Stimulated activated CD4-positive, alpha-beta T cell treated with anti-CD3 and anti-CD28 coated beads, Interleukin-1b, Interleukin-23, amount 100 ng/mL, for 1 hour (primary cell): Measurements from ENCODE around the gene ALB.

Experiments used
- DNase-seq, 2 donors: peaks; one replicate each; pipeline ENCODE4 v3.0.0-alpha.2; 2020; ENCODE audit warnings: low read depth in 2 of 2

The ALB gene

DNA sequence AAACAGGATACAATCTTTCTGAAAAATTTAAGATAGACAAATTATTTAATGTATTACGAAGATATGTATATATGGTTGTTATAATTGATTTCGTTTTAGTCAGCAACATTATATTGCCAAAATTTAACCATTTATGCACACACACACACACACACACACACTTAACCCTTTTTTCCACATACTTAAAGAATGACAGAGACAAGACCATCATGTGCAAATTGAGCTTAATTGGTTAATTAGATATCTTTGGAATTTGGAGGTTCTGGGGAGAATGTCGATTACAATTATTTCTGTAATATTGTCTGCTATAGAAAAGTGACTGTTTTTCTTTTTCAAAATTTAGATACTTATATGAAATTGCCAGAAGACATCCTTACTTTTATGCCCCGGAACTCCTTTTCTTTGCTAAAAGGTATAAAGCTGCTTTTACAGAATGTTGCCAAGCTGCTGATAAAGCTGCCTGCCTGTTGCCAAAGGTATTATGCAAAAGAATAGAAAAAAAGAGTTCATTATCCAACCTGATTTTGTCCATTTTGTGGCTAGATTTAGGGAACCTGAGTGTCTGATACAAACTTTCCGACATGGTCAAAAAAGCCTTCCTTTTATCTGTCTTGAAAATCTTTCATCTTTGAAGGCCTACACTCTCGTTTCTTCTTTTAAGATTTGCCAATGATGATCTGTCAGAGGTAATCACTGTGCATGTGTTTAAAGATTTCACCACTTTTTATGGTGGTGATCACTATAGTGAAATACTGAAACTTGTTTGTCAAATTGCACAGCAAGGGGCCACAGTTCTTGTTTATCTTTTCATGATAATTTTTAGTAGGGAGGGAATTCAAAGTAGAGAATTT is 5.2 kb downstream of the ALB start:
- no peak for DNase-seq

DNA sequence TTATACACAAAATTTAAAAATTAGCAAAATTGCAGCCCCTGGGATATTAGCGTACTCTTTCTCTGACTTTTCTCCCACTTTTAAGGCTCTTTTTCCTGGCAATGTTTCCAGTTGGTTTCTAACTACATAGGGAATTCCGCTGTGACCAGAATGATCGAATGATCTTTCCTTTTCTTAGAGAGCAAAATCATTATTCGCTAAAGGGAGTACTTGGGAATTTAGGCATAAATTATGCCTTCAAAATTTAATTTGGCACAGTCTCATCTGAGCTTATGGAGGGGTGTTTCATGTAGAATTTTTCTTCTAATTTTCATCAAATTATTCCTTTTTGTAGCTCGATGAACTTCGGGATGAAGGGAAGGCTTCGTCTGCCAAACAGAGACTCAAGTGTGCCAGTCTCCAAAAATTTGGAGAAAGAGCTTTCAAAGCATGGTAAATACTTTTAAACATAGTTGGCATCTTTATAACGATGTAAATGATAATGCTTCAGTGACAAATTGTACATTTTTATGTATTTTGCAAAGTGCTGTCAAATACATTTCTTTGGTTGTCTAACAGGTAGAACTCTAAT is 6.0 kb downstream of the ALB start:
- DNase-seq: no peak

DNA sequence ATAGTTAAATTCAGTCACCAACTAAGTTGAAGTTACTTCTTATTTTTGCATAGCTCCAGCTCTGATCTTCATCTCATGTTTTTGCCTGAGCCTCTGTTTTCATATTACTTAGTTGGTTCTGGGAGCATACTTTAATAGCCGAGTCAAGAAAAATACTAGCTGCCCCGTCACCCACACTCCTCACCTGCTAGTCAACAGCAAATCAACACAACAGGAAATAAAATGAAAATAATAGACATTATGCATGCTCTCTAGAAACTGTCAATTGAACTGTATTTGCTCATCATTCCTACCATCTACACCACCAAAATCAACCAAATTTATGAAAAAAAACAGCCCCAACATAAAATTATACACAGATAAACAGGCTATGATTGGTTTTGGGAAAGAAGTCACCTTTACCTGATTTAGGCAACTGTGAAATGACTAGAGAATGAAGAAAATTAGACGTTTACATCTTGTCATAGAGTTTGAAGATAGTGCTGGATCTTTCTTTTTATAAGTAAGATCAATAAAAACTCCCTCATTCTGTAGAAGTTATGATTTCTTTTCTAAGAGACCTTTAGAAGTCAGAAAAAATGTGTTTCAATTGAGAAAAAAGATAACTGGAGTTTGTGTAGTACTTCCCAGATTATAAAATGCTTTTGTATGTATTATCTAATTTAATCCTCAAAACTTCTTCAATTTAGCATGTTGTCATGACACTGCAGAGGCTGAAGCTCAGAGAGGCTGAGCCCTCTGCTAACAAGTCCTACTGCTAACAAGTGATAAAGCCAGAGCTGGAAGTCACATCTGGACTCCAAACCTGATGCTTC is 7.0 kb downstream of the ALB start:
- no peak for DNase-seq

DNA sequence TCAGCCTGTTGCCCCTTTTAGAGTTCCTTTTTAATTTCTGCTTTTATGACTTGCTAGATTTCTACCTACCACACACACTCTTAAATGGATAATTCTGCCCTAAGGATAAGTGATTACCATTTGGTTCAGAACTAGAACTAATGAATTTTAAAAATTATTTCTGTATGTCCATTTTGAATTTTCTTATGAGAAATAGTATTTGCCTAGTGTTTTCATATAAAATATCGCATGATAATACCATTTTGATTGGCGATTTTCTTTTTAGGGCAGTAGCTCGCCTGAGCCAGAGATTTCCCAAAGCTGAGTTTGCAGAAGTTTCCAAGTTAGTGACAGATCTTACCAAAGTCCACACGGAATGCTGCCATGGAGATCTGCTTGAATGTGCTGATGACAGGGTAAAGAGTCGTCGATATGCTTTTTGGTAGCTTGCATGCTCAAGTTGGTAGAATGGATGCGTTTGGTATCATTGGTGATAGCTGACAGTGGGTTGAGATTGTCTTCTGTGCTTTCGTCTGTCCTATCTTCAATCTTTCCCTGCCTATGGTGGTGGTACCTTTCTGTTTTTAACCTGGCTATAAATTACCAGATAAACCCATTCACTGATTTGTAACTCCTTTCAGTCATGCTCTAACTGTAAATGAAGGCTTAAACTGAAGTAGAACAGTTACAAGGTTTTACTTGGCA is 7.8 kb downstream of the ALB start:
- no peak for DNase-seq

- DNase-seq: no peak
These were observed 9.2 kb downstream of the ALB start for GRCh38 chr4:73413294-73413755.

DNA sequence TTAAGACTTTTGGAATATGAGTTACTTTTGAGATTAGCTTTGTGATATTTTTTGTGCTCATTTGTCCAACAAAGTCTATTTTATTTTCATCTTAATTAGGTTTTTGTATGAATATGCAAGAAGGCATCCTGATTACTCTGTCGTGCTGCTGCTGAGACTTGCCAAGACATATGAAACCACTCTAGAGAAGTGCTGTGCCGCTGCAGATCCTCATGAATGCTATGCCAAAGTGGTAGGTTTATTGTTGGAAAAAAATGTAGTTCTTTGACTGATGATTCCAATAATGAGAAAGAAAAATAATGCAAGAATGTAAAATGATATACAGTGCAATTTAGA is 10.8 kb downstream of the ALB start:
- DNase-seq: no peak

- DNase-seq: no peak
These were observed 11.7 kb downstream of the ALB start for GRCh38 chr4:73415807-73416238.

GRCh38 chr4:73416423-73417087 is 12.5 kb downstream of the ALB start:
- DNase-seq: no peak

- DNase-seq: no peak
These were observed 13.3 kb downstream of the ALB start for GRCh38 chr4:73417342-73417741.

DNA sequence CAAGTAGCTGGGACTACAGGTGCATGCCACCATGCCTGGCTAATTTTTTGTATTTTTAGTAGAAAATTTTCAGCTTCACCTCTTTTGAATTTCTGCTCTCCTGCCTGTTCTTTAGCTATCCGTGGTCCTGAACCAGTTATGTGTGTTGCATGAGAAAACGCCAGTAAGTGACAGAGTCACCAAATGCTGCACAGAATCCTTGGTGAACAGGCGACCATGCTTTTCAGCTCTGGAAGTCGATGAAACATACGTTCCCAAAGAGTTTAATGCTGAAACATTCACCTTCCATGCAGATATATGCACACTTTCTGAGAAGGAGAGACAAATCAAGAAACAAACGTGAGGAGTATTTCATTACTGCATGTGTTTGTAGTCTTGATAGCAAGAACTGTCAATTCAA is 13.9 kb downstream of the ALB start:
- no peak for DNase-seq

DNA sequence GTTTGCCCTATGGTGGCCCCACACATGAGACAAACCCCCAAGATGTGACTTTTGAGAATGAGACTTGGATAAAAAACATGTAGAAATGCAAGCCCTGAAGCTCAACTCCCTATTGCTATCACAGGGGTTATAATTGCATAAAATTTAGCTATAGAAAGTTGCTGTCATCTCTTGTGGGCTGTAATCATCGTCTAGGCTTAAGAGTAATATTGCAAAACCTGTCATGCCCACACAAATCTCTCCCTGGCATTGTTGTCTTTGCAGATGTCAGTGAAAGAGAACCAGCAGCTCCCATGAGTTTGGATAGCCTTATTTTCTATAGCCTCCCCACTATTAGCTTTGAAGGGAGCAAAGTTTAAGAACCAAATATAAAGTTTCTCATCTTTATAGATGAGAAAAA is 14.6 kb downstream of the ALB start:
- DNase-seq: no peak

GRCh38 chr4:73419106-73420038 is 15.3 kb downstream of the ALB start:
- no peak for DNase-seq

DNA sequence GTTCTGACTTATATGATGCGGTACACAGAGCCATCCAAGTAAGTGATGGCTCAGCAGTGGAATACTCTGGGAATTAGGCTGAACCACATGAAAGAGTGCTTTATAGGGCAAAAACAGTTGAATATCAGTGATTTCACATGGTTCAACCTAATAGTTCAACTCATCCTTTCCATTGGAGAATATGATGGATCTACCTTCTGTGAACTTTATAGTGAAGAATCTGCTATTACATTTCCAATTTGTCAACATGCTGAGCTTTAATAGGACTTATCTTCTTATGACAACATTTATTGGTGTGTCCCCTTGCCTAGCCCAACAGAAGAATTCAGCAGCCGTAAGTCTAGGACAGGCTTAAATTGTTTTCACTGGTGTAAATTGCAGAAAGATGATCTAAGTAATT is 16.5 kb downstream of the ALB start:
- no peak for DNase-seq

- no peak for DNase-seq
These were observed 17.8 kb downstream of the ALB start for GRCh38 chr4:73421708-73422457.

GRCh38 chr4:73422458-73422752 is 18.3 kb downstream of the ALB start:
- DNase-seq: no peak

DNA sequence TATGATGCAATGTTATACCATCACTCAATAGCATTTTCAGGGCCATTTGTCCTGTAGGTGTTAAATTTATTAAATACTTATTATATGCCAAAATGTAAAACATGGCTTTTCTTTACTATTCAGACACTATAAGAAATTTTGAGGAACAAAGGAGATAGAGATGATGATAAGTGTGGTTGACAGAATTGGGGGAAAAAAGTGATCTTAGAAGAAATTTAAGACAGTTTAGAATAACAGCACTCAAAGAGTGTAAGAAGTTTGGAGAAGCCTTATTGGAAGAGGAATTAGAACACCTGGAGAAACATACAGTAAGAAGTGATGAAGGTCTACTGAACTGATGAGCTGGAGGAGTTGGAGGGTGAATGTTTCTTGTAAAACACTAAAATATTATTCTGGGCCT is 19.1 kb downstream of the ALB start:
- no peak for DNase-seq

GRCh38 chr4:73426666-73427065 is 22.6 kb downstream of the ALB start:
- no peak for DNase-seq

- no peak for DNase-seq
These were observed 25.0 kb downstream of the ALB start for GRCh38 chr4:73429118-73429517.

DNA sequence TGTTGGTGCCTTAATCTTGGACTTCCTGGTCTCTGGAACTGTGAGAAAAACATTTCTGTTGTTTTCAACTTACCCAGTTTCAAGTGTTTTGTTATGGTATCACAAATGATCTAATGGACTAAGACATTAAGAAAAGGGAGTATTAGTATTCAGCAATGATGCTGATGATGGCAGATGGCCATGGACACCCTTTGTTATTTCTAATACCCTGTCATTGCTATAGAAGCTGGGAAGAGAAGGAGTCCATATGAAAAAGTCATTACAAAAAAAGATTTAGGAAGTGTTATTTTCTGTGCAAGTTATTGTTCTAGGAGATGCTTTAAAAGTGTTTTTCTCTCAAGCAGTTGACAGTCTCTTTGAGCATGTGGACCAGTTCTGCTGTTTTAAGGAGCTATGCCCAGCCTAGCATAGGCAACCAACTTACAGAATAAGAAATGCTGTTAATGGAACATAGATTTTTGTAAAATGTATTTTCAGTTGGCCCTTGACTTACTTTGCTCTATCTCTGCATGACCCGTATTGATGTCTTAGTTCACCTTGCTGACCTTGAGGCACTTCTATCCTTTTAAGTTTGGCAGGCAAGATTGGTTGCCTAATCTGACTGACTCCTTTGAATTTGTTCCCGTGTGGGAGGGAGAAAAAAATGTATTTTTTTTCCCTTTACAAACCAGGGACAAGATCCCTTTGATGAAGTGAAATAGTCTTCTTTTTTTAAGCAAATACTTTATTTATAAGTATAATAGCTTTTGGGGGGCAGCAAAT is 25.9 kb downstream of the ALB start:
- DNase-seq: no peak
